ENCODE data around the gene SBF2.
"Not testable (repeated sequence)": the region's sequence is repeated elsewhere in the genome, so short reads cannot be mapped to it uniquely, and the experiment has no call there.

Gene SBF2

DNA sequence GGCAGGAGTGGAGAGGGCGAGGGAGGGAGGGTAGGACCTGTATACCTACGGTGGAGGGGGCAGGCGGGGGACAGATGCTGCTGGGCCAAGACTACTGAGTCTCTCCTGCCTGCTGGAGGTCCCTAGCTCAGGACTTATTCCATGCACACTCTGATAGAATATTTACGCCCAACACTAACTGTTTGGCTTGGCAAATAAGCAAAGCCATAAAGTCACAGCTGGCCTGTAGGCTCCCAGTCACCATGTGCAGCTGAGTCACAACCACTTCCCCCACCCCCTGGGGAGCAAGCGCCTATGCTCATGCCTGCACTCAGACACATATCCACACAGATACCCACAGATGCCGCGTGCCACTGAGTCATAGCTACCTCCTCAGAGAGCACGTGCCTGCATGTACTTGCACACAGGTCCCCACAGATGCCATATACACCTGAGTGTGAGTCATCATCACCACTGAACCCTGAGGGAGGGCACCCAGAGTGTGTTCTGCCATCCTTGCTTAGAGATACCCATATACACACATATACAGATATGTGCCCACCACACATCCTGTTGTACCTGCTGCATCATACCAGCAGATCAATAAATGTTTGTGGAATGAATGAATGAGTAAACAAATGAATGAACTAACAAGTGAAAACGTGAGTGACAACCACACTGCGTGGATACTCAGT, 534.4 kb downstream of the SBF2 start:
- DNase-seq, result peak; percentile 91 to 95

DNA sequence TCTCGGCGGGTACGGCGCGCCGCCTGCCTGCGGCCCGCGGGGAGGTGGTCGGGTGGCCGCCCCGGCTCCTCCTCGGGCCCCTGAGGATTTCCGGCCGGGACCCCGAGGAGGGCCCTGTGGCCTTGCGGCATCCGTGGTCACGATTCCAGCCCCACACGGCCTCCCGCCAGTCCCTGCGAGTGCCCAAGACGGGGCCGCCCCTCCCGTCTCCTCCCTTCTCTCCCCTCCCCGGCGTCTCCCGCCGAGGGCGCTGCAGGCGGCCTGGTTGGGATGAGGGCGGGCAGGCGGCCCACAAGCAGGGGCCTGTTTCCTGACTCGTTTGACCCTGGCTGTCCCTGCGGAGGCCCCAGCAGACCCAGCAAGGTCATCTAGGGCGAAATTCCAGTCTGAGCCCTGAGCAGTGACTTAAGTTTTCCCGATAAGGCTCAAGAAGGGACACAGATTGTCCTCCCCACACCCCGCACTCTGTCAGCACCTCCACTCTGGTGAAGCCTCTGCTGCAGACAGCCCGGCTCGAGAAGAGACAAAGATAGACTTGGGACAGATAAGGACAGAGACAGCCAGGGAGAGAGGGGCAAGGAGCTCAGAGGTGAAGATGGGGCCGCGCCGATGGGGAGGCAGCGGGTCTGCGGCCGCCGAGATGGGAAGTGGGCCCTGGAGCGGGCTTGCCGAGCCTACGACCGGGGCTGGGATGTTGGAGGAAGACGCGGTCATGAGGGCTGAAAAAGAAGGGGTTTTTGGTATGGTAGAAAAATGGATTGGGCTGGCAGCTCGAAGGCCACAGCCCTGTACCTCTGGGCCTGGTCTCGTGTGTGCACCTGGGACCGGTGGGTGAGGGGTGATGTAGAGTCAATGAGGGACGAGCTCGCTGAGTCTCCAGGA, 535.1 kb downstream of the SBF2 start:
- DNase-seq, result peak; percentile 22 to 28

DNA sequence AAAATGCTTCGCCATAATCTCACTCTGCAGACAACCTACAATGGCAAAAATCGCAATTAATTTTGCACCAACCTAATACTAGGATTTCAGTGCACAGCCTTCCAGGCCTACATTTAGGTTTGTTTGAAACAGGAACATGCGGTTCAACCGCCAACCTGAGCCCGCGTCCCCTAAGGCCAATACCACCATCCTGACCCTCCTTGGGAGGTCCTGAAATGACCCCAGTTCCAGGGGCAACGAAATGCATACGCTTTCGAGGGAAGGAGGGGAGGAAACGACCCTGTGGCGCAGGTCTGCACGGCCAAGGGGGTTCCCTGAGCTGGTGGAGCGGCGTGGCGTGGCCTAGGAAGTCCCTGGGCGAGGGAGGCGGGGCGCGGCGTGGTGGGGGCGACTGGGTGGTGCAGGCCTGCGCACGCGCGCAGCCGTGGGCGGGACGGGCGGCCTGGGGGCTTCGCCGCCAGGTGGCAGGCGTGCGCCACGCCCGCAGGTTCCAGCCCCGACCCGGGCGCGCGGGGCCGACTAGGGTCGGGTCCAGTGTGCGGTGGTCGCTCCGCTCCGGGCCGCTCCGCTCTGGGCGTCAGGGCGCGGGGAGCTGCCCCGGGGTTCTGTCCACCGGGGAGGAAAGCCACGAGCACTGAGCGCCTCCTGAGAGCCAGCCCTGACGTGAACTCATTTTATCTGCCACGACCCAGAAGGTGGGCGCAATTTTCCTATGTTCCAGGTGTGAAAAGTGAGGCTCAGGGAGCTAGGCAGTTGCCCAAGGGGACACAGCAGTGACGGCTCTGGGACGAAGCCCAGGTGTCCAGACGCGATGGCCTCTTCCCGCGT, 536.0 kb downstream of the SBF2 start:
- peak; percentile 89 to 92 for DNase-seq

DNA sequence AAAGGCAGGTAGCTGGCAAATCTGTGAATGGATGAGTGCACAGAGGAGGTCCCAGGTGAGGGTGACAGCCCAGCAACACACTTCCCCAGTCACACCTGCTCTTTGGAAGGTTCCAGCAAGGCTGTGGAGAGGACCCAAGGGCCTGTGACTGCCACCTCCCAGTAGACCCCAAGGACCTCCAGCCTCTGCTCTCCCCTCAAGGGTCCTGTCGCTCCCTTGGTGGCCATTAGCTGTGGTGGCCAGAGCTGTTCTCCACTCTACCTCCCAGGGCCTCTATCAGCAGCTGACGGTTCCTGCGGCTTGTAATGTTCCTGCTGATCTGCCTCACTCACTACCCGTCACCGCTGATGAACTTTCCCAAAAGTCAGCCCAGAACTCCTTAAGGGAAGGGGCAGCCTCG, 537.1 kb downstream of the SBF2 start:
- DNase-seq, result no peak

DNA sequence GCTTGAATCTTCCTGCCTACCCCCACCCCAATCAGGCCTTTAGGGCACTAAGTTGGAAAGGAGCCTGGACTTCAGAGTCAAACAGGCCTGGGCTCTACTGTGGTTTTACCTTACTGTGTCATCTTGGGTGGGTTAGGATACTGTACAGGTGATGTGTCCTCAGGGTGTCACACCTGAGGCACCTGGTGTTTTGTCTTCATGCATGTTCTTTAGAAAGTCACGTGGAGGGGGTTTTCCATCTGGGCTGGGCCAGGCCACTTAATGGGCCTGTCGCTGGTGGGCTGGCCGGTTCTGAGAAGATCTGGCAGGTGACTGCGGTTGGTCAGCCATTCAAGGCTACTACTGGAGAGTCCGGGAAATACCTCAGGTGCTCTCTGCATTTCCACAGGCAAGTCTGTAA, 537.6 kb downstream of the SBF2 start:
- DNase-seq, result no peak

DNA sequence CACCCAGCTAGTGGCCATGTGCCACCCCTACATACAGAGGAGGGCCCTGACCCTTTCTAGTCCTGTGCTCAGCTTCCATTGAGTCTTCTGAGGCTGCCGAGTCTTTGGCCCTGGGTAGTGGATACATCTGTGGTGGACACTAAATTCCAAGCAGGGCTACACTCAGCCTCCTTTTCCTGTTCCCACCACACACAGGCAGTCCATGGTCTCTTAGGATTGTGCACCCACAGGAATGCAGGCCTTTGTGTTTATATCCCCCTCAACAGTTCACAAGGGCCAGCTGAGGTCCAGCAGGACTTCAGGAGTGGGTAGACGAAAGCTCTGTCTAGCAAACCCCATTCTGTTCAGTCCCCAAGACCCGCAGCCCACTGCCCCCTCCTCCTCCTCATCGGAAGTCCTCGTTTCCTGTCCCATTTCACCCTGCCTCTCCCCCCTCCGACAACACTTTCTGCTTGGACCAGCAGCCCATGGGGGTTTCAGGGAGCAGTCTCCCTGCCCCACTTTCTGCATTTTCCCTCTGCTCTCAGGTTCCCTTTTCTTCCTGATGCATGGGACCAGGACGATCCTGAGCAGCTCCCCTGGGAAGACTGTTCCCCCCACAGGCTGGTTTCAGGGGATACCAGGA, 538.3 kb downstream of the SBF2 start:
- no peak for DNase-seq

DNA sequence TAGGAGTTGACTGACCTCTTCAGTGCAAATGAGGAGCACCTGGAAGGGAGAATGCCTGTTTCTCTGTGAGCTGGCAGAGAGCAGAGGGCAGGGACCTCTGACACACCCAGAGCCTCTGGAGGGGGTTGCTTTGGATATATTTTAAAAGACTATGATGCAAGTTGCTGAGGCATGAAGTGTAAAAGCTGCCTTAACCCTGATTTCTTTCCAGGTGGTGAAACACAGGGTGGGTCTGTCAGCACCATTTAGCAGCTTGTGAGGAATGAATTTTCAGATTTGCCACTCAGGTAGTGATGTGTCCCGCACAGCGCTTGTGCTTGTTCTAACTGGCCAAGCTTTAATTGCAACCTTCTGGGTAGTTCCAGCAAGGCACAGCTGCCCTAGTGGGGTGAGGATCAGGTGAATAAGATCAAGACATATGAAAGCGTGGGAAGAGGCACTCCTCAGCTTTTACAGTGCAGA, 540.0 kb downstream of the SBF2 start:
- DNase-seq, result no peak

DNA sequence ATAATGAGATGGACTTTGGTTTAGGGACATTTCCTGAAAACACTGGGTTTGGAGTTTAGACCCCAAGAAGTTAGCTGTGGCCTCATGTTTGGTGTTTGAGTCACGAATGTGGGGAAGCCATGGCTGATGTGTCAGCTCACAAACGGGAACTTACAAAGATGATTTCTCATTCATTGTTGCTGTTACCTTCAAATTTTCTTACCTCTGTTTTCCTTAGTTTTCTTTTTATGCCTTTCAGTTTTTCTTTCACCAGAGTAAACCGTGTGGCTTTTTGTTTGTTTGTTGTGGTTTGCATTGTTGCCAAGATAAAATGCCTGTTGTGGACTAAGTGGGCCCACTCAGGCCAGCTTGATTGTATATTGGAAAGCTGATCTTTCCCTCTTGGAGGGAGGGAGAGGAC, 541.0 kb downstream of the SBF2 start:
- no peak for DNase-seq

DNA sequence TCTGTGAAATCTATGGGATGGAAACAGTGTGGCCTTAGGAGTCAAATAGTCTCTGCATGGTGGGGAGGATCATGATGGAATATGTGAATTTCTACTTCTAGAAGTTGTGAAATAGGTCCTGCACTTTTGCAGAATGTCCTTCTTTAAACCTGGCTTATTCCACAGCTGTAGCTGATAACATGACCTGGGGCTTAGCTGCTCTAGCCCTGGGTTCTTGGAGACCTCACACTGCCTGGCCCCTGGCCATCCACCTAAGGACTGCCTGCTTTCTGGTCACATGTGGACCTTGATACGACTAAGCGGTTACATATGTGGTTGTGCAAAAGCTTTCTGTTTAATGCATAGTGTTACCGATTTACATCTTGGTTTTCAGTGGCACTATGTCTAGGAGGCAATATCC, 541.9 kb downstream of the SBF2 start:
- DNase-seq, result no peak

DNA sequence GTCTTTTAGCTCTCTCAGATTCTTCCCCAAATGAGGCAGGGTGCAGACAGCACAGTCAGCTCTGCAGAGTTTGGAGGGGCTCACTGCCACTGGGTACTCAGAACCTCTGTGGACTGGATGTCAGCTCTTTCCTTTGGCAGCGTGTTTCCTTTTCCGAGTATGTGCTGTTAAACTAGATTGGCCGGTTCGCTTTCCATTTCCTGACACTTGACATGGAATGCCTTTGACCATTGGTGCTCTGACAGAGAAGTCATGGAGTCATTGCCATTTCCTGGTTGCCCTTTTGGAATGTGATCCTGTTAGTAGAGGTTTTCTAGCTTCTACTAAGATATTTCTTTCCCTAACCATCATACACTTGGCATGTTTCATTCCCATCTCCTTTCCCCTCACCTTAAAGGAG, 543.5 kb downstream of the SBF2 start:
- DNase-seq, result no peak

DNA sequence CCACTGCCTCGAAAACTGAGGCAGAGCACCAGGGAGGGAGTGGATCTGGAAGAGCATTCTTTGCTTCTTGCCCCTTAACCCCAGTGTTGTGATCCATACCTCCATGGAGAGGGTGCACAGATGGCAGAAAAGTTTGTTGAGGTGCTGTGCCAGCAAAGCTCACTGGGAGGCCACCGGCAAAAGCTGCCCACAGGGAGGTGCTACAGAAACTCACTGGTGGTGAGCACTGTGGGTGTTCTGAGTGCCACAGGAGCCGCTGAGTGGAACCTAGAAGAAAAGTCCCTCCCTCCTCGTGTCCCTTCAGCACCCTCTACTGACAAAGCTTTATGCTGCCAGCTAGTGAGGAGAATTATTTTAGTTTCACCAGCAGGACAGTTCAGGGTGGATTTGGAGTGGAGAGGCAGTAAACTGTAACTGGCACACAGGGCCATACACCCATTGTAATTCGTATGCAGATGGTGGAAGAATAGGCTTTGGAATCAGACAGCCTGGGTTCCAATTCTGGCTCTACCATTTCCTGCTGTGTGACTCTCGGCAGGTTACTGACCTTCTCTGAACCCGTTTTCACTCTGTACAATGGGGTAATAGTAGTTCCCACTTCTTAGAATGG, 545.6 kb downstream of the SBF2 start:
- DNase-seq, result peak; percentile 40 to 45

DNA sequence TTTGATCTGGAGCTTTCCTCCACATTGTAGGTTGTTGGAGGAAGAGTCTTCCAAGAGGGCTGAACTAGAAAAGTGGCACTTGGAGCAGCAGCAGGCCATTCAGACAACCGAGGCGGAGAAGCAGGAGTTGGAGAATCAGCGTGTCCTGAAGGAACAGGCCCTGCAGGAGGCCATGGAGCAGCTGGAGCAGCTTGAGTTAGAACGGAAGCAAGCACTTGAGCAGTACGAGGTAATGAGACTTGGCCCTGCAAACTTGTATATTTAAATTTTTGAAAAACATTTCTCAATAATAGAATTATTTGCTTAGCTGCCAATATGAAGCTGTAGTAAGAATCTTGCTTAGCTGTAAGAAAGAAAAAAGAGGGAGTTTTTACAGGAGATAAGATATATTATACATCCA, 546.2 kb downstream of the SBF2 start:
- no peak for DNase-seq

DNA sequence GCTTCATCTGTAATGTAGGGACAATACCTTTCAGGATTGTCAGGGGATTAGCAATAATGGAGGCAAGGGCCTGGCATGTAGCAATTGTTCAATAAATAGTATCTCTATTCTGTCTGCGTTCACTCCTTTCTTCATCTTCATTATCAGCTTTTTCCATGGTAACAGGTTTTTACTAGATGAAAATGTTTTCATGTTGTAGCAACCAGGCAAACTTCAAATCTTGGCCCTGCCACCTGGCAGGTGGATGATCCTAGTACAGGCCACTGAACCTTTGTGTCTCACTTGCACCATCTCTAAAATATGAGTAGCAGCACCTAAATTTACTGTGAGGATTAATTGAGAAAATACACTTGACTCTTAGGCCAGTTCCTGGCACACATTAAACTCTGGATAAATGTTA, 546.8 kb downstream of the SBF2 start:
- DNase-seq, result no peak

DNA sequence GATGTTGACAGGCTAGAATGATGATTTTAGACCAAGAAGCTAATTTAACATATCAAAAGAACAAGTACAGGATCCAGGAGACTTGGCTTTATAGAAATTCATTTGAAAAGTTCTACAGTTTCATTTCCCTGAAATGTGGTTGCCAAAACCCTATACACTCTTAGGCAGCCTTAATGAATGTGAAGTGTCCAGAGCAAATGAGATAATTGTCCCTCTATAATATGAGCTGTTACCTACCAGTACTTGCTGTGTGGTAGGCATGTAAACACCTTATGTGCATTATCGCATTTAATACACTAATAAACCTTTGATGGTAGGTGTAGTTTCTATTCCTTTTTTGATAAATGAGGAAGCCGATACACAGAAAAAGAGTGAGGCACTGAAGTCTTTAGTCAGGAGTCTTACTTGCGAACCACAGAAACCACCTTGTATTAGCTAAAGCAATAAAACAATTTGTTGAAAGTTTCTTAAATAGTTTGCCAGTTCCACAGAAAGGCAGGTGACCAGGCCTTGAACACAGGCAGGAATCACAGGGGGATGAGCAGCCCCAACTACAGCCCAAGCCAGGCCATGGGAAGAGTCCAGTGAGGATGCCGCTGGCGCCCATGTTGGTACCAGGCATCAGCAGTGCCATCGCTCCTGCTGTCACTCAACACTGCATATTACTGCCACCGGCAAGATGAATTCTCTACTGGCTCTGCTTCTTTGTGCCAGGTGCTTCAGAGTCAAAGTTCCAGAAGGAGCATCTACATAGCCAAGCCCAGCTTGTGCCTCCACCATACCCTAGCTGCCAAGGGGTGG, 548.4 kb downstream of the SBF2 start:
- DNase-seq, result no peak

DNA sequence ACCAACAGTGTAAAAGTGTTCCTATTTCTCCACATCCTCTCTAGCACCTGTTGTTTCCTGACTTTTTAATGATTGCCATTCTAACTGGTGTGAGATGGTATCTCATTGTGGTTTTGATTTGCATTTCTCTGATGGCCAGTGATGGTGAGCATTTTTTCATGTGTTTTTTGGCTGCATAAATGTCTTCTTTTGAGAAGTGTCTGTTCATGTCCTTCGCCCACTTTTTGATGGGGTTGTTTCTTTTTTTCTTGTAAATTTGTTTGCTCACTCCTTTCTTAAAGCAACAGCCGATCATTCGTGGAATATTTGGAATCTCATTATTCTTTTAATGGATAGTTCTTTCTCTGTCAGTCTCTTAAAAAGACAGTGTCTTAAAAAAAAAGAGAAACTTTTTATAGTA, 550.5 kb downstream of the SBF2 start:
- not testable (repeated sequence) for DNase-seq

DNA sequence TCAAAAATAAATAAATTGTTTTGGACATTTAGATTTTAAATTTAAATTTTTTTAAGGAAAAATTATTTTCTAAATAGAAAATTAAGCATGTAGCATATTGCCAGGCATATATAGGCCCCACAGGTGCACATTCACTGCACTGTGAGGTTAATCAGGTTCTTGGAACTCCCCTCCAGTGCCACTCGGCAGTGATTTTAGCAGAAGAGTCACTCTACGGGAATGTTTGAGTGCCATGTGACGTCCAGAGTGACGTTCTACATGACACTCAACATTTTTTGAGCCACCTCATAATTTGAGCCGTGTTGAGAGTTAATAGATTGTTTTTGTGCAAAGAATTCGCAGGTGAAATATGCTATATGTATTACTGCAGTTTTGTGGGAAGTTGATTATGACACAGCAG, 552.8 kb downstream of the SBF2 start:
- DNase-seq, result no peak

DNA sequence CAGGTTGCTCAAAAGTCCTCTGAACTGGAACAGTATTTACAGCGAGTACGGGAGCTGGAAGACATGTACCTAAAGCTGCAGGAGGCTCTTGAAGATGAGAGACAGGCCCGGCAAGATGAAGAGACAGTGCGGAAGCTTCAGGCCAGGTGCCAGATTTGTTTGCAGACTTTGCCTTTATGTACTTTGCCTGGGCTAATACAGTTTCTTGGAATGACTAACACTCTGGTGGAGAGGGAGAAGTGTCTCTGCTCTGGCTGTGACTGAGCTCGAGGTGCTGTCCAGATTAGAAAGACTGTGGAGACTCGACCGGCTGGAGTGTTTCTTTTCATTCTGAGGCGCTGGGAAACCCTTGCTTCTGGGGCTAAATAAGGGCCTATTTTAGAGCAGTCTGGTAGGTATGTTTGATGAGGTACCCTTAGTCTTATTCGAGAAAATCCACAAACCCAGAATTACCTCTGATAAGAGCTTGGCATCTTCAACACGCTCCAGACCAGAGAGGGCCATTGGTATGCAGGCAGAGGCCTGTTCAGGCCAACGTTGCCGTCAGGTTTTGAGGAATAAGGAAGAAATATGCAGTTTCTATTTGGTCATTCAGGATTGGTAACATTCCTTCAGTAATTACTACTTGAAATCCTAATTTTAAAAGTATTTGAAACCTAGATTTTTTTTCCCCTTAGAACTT, 553.7 kb downstream of the SBF2 start:
- DNase-seq, result no peak

DNA sequence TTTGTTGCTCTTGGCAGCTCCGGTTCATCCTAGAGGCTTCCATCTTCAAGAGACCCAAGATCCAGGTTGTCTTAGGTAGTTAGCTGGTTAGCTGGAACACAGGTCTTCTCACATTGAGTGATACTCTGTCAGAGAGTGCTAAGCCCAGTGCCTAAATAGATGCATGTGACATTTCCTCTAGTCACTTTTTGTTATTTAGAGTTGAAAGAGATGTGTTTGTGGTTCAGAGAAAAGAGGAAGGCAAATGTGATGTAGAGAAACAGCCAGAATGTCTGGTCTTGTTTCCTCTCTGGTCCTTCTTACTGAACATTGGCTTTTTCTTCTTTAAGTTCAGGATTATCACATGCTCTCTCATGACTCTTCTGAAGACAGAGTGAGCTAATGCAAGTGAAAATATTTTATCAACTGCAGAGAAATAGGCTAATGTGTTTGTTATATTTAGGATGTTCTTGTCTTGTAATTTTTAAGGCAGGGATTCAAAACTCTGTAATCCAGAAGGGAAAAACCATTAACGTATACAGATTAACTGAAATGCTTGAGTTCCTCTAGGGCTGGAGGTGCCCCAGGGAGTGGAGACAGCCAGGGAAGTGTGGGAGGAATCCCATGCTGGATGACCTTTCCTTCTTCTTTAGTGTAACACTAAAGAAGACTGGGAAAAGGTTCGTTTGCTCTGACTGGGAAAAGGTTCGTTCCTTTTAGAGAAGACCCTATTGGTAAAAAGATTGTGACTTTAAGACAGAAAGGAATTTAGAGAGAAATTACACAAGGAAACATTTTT, 554.7 kb downstream of the SBF2 start:
- no peak for DNase-seq

DNA sequence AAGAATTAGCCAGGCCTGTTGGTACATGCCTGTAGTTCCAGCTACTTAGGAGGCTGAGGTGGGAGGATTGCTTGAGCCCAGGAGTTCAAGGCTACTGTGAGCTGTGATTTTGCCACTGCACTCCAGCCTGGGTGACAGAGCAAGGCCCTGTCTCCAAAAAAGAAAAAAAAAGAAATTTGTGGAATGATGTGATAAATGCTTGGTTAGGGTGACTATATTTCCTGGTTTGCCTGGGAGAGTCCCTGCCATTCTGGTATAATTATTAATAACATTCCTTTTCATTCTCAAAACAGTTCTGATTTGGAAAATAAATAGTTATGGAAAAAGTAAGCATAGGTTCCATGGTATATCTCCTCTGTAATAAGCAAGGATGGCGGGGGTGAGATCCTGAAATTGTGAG, 555.3 kb downstream of the SBF2 start:
- no peak for DNase-seq

DNA sequence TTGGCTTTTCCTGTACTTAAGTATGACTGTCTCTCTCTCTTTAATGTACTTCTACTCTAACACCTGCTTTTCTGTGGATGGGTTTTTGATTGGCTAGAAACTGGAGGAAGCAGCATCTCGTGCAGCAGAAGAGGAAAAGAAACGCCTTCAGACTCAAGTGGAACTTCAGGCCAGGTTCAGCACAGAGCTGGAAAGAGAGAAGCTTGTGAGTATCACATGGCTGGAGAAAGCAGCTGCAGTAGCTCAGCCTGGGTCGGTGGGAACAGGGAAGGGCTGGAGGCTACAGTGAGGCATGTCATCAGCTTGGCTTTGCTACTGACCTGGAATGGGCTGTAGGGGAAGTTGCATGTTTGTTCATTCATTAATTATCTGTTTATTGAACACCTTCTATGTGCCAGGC, 555.9 kb downstream of the SBF2 start:
- no peak for DNase-seq
